CMK (cell line): ENCODE results near the gene SINHCAF.
"Not testable (repeated sequence)": the region's sequence is repeated elsewhere in the genome, so short reads cannot be mapped to it uniquely, and the experiment has no call there.

Experiments used
- DNase-seq: peaks from one replicate; pipeline ENCODE4 v3.0.0-alpha.2; 2010; ENCODE audit warnings: low read depth

Gene SINHCAF

DNA sequence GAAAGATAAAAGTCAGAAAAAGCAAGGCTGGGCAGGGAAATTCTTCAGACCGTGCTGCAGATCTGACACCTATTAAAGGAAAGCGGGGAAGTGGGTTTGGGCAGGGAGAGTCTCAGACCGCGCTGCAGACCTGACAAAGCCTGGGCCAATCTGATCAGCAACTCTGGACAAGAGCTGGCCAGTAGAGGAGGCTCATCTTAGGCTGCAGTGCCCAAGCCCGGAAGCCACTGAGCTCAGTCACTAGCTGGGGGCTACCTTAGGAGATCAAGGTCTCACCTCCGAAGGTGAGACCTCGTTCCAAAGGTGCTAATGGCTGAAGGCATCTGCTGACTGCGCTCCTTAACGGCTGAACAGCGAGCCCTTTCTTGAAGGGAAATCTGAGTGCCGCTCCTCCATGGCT, 60.2 kb downstream of the SINHCAF start:
- DNase-seq, result no peak

GRCh38 chr12:31263661-31264060, 62.3 kb downstream of the SINHCAF start:
- no peak for DNase-seq

- no peak for DNase-seq
Measured at GRCh38 chr12:31261744-31262143, 64.2 kb downstream of the SINHCAF start.

DNA sequence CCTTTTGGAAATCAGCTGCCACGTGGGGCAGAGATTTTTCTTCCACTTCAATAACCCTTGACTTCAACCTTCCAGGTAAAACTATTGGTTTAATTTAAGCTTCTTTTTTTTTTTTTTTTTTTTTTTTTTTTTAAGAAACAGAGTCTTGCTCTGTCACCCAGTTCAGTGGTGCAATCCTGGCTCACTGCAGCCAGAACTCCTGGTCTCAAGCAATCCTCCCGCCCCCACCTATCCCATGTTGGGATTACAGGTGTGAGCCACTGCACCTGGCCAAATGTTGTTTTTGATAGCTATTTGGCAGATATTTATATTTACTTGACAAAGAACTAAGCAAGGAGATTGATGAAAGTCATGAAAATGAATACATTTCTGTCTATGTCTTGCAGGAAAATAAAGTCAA, 65.1 kb downstream of the SINHCAF start:
- DNase-seq, result no peak

DNA sequence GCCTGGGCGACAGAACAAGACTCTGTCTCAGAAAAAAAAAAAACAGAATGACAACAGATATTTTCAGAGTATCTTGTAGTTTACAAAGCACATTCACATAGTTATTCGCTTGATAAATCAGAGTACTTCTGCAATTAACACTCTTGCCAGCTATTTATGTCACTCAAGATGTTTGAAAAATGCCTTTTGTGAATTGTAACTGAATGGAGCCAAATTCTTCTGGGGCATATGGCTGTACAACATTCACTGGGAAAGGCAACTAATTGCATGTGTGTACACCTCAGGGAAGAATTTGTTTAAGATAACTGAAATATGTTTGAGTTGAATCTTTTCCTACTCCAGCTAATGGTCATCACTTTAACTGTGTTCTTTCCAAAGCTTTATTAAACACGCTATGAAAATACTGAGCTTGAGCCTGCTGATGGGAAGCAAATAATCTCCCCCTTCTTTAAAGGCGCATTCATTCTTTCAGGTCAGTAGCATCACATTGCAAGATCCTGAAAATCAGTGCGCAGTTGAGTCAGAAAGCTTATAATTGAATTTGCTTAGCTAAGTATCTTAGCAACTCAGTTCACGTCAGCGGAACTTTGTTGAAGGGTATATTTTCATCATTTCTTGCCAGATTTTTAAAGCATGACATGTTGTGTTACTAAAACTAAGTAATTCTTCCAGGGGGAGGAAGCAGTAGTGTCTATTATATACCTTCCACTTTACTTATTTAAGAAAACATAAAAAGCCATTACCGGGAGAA, 66.6 kb downstream of the SINHCAF start:
- DNase-seq, result no peak

- no peak for DNase-seq
Measured at GRCh38 chr12:31257784-31258183, 68.2 kb downstream of the SINHCAF start.

DNA sequence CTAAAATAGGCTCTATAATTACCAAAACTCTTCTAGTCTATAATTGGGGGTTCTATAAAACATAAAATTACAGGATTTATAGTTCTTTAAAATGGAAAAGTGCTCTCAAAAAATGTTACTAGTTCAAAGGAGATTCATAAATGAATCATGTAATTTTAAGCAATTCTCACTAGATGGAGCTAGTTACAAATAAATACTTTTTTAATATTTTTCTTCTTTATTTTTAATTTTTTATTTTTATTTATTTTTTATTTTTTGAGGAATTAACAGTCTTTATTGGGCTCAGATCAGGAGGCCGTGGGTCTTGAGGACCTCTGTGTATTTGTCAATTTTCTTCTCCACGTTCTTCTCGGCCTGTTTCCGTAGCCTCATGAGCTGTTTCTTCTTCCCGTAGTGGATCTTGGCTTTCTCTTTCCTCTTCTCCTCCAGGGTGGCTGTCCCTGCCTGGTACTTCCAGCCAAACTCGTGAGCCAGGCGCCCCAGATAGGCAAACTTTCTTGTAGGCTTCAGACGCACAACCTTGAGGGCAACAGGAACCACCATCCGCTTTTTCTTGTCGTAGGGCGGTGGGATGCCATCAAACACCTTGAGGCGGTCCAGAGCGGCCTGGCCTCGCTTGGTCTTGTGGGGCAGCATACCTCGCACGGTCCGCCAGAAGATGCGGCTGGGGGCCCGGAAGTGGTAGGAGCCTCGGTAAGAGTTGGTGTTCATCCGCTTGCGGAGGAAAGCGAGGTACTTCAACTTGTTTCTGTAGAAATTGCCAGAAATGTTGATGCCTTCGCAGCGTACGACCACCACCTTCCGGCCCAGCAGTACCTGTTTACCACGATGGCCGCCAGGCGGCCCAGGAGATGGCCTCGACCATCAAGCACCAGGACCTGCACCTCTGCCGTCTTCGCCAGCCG, 74.0 kb downstream of the SINHCAF start:
- DNase-seq, result not testable (repeated sequence)

DNA sequence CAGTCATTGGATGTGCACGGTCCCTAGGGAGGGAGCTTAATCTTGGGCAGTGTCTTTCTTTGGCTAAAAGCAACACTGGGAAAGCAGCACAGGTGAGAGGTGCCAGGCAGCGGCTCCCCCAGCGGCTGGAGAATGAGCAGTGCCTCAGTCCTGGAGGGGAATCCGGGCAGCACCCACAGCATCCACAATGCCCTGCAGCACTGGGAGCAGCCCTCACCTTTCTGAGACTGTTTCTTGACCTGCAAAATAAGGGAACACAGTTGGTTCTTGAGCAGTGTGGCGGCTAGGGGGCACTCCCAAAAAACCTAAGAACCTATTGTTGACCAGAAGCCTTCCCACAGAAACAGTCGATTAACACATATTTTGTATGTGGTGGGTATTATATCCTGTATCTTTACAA, 75.8 kb downstream of the SINHCAF start:
- DNase-seq, result no peak

DNA sequence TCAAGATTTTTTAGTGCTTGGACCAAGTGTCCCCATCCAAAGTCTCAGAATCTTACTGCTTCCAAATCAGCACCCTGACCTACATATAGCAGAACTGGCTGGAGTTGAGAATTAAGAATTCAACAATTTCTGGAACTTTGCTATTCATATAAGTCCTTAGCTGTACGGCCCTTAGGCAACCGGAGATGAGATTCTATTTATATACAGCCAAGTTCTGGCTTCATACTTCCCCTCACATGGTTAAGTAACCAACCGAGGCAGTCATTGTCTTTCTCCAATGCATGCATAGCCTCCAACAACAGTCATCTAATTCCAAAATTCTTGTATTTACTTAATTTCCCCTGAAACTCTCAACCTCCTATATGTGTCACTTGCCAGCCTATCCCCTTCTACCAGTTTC, 76.6 kb downstream of the SINHCAF start:
- no peak for DNase-seq

- no peak for DNase-seq
Measured at GRCh38 chr12:31248815-31249214, 77.1 kb downstream of the SINHCAF start.

GRCh38 chr12:31248337-31248736, 77.6 kb downstream of the SINHCAF start:
- no peak for DNase-seq

DNA sequence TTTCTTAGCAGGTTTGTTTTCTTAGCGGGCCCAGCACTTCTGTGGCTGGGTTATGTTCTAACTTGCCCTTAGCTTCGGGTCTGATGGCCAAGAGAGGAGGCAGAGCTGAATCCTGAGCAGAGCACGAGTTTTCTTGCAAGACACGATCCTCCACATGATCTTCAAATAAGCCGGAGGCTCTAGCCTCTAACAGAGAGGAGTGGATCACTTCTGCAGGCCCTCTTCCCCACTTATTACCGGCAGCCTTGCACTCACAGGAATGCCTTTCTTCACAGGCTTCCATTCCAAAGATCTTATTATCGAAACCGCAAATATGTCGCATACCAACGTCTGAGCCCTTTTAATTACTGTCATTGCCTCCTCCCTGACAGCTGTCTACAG, 79.5 kb downstream of the SINHCAF start:
- no peak for DNase-seq

DNA sequence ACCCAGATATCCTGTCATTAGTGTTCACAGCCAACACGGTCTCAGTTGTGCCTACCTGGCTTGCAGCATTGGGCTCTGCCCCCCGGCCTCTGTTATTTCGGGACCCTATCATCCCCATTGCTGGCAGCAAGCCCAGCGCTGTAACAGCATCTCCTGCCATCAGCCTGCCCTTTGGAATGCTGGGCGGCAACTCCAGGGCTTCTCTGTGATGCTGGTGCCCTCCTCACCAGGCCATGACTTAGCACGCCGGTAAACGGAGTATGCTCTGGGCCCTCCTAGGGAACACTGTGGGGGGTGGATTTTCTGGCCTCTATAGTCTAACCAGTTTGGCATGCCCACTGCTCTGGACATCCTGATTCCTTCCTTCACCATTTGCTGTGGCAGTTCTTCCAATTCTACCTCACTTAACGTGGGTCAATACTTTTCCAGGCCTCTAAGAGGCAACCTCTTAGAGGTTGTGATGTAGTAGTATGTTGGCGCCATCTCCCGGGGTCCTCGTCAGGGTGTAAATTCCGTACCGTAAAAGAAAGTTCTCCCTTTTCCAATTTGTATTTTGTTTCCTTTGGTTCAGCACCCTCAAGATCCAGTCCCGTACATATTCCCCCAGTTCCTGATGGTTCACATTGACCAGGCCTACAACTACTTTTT, 80.0 kb downstream of the SINHCAF start:
- DNase-seq, result no peak

- not testable (repeated sequence) for DNase-seq
Measured at GRCh38 chr12:31242418-31242817, 83.5 kb downstream of the SINHCAF start.

DNA sequence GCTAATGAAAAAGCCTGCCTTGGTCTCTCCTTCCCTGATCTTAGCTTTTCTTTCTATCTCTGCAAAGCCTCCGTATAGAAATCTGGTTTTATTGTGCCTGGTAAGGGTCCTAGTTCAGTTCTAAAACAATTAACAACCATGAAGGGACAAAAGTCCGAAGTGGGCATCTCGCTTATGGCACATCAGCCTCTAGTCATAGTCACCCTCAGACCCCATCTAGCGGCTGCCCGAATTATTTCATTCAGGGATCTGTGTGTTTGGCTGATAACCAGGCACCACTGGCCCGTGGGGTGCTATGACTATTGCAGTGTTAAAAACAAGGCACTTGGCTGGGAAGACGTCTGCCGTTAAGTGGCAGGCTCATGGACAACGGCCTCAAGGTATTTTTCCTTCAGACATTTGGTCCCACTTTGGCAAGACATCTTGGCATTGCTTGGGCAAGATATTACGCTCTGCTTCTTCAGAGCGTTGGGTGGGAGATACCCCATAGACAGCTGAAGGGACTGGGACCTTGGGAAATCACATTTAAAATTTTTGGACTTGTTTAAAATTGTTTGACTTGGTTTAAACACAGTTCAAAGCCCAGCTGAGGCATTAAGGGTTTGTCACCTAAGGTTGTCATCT, 87.1 kb downstream of the SINHCAF start:
- peak; percentile 27 for DNase-seq

DNA sequence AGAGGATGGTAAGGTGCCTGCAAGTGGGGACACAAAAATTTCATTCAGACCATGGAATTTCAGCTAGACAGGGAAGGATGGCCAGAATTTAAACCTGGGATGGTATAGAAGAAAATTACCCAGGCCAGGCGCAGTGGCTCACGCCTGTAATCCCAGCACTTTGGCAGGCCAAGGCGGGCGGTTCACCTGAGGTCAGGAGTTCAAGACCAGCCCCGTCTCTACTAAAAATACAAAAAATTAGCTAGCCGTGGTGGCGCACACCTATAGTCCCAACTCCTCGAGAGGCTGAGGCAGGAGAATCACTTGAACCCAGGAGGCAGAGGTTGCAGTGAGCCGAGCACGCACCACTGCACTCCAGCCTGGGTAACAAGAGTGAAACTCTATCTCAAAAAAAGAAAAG, 87.6 kb downstream of the SINHCAF start:
- DNase-seq, result not testable (repeated sequence)

DNA sequence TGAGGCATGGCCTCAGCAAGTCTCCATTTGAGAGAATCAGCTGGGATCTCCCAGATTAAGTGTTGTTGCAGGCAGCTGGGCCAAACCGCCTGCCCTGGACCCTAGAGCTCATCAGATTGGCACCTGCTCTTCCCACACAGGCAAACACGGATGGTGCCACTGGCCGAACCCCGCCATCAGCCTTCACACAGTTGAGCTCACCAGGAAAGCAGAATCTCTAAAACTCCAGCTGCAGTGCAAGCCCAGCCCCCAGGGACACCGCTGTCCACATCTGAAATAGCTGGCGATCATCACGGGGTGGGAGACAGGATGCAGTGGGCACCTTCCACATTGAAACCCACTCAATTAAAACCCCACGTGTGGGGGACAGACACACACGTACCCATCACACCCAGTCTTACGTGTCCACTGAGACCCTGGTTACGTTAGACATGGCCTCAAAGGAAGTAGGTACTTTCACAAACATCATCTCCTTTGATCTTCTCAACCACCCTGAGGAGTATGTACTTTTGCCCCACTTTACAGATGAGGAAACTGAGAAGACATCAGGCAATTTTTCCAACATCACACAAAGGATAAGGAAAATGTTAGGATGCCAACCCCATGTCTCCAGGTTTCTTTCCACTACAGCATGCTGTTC, 88.8 kb downstream of the SINHCAF start:
- DNase-seq, result no peak

GRCh38 chr12:31235868-31236395, 90.0 kb downstream of the SINHCAF start:
- no peak for DNase-seq

DNA sequence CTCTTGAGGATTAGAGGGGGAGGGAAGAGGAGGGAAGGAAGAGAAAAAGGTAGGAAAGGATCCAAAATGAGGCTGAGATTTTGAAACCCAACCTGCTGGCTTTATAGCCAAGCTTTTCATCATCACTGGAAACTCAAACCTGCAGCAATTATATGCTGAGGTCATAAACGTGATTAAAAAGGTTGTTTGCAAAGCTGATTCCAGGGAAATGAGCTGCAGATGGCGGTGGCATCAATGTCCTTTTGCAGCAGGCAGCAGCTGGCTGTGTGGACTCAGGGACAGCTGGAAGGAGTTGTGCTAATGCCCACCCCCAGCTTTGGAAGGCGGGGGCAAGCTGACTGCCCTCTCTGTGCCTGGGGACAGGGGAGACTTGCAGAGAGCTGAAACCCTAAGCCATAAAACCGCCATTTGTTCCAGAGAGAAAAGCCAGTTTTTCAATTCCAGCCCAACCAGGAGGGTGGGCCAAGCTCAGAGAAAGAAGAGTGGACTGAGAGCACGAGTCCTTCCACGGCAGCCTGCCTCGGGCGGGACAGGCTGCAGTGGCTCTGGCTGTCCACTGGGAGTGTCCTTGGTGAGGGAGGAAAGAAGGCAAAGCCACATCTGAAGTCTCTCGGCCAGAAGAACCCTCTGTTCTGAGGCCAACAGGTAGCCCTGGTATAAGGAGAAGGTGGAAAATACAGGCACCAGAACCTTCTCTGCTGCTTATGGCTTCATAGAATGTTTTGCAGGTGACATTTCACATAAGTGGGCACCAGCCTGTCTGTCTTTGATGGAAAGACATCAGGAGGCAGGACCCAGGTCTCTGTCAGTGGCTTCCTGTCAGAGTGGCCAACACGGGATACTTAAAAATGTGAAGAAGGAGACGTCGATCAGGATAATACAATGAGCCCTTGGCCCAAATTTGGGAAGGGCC, 90.7 kb downstream of the SINHCAF start:
- no peak for DNase-seq

GRCh38 chr12:31234053-31234840, 91.7 kb downstream of the SINHCAF start:
- no peak for DNase-seq
